Breast epithelium (tissue), 3 donors: ENCODE data around the gene MYLK.

Experiments used
- POLR2A ChIP-seq: fragments of 450-650 bp; IDR thresholded peaks from one replicate; pipeline ENCODE4 v1.6.1; 2016; ENCODE audit warnings: antibody characterized with exemption, mild to moderate bottlenecking, moderate library complexity
- TF ChIP-seq, protein P1 (sequence below), 3 donors: fragments of 450-650 bp; IDR thresholded peaks; one replicate each; pipeline ENCODE4 v1.5.1; 2016 to 2017; ENCODE audit warnings: antibody characterized with exemption in 3 of 3, mild to moderate bottlenecking in 3 of 3, moderate library complexity in 3 of 3

- TF ChIP-seq, protein P1, sequence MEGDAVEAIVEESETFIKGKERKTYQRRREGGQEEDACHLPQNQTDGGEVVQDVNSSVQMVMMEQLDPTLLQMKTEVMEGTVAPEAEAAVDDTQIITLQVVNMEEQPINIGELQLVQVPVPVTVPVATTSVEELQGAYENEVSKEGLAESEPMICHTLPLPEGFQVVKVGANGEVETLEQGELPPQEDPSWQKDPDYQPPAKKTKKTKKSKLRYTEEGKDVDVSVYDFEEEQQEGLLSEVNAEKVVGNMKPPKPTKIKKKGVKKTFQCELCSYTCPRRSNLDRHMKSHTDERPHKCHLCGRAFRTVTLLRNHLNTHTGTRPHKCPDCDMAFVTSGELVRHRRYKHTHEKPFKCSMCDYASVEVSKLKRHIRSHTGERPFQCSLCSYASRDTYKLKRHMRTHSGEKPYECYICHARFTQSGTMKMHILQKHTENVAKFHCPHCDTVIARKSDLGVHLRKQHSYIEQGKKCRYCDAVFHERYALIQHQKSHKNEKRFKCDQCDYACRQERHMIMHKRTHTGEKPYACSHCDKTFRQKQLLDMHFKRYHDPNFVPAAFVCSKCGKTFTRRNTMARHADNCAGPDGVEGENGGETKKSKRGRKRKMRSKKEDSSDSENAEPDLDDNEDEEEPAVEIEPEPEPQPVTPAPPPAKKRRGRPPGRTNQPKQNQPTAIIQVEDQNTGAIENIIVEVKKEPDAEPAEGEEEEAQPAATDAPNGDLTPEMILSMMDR (IDR thresholded peaks at IDR 0.05): no peak
- no peak for TF ChIP-seq POLR2A
Measured at GRCh38 chr3:123877965-123878364, 6.2 kb downstream of the MYLK start.
